ENCODE measurements around the gene SERPINA1. TPM values are rescaled to one million over a fixed set of nuclear protein-coding genes. Genes with fewer than 3 reads are reported as not detected.

The SERPINA1 gene
- total and polyA plus RNA-seq, 8 donors, result 10.5 to 1,332 (median 80.3) TPM

GRCh38 chr14:94398182-94398479 lies 9.7 kb upstream of the SERPINA1 start:
- WGBS, 5 donors, result 15 to 24% (median 19%) methylated on average over 4 of the region's 4 CpGs
- H3K27me3 ChIP-seq, result no peaks in the 10 kb centered on the region
- DNase-seq, result no peak
- H3K36me3 ChIP-seq, result no peaks in the 10 kb centered on the region
- no peaks in the 10 kb centered on the region for H3K9me3 ChIP-seq
- no peak overlapping the region for H3K4me3 ChIP-seq
- intact Hi-C loops (cut with DNase I; ENCODE audit: low total_unique reads), result no loop called here
- no peak for TF ChIP-seq POLR2A (IDR thresholded peaks at IDR 0.05)
- TF ChIP-seq CTCF (IDR thresholded peaks at IDR 0.05), result no peak
- TF ChIP-seq POLR2AphosphoS5 (IDR thresholded peaks at IDR 0.05), result no peak
- TF ChIP-seq EP300 (IDR thresholded peaks at IDR 0.05), result no peak
- H3K27ac ChIP-seq, result no peak overlapping the region
- H3K4me1 ChIP-seq, result peaks cover 15 to 36% (median 20%) of the 10 kb centered on the region in 4 donors

GRCh38 chr14:94397289-94398181 lies 9.1 kb upstream of the SERPINA1 start:
- Histone ChIP-seq H3K9me3 (no peaks in the 10 kb centered on the region), H3K4me3 (no peak overlapping the region), H3K27ac (no peak overlapping the region), H3K27me3 (no peaks in the 10 kb centered on the region), H3K36me3 (no peaks in the 10 kb centered on the region), H3K4me1 (peaks cover 15 to 36% (median 20%) of the 10 kb centered on the region in 4 donors)
- intact Hi-C loops (cut with DNase I; ENCODE audit: low total_unique reads), result no loop called here
- TF ChIP-seq POLR2AphosphoS5 (IDR thresholded peaks at IDR 0.05), result no peak
- TF ChIP-seq CTCF (IDR thresholded peaks at IDR 0.05), result no peak
- no peak for TF ChIP-seq EP300 (IDR thresholded peaks at IDR 0.05)
- TF ChIP-seq POLR2A (IDR thresholded peaks at IDR 0.05), result no peak
- no peak for DNase-seq
- 50 to 62% (median 55%) methylated on average over 9 of the region's 9 CpGs for WGBS, 5 donors

GRCh38 chr14:94396628-94397225 lies 8.3 kb upstream of the SERPINA1 start:
- TF ChIP-seq CTCF (IDR thresholded peaks at IDR 0.05) (no peak), POLR2A (IDR thresholded peaks at IDR 0.05) (no peak), EP300 (IDR thresholded peaks at IDR 0.05) (no peak), POLR2AphosphoS5 (IDR thresholded peaks at IDR 0.05) (no peak)

GRCh38 chr14:94395888-94396574 lies 7.6 kb upstream of the SERPINA1 start:
- intact Hi-C loops (cut with DNase I; ENCODE audit: low total_unique reads), result no loop called here
- Histone ChIP-seq H3K27ac (peak overlapping the region in 3 of 5 donors; percentile 37 to 73 (median 66)), H3K27me3 (no peaks in the 10 kb centered on the region), H3K4me1 (peaks cover 15 to 50% (median 27%) of the 10 kb centered on the region in 4 donors), H3K9me3 (no peaks in the 10 kb centered on the region), H3K36me3 (no peaks in the 10 kb centered on the region), H3K4me3 (no peak overlapping the region)
- TF ChIP-seq POLR2AphosphoS5 (IDR thresholded peaks at IDR 0.05) (peak in 2 of 3 donors; percentile 11 to 46), POLR2A (IDR thresholded peaks at IDR 0.05) (no peak)
- peak; percentile 62 to 82 for DNase-seq
- WGBS, 5 donors, result 17 to 46% (median 25%) methylated on average over 5 of the region's 5 CpGs

More at GRCh38 chr14:94396628-94397225, 8.3 kb upstream of the SERPINA1 start:
- no peak overlapping the region for H3K27ac ChIP-seq
- H3K4me3 ChIP-seq, result no peak overlapping the region
- no peaks in the 10 kb centered on the region for H3K9me3 ChIP-seq
- H3K27me3 ChIP-seq, result no peaks in the 10 kb centered on the region
- intact Hi-C loops (cut with DNase I; ENCODE audit: low total_unique reads), result no loop called here
- H3K4me1 ChIP-seq, result peaks cover 15 to 43% (median 20%) of the 10 kb centered on the region in 4 donors
- DNase-seq, result no peak
- H3K36me3 ChIP-seq, result no peaks in the 10 kb centered on the region
